Neutrophil (primary cell): ENCODE results near the gene TMEM132D.

Experiments used
- H3K27ac ChIP-seq: fragments of 200-600 bp; sonication (generic); 2 replicates; pipeline ENCODE4 v1.5.1; 2016; ENCODE audit warnings: mild to moderate bottlenecking, moderate library complexity
- H3K27me3 ChIP-seq: fragments of 200-600 bp; sonication (generic); 2 replicates; pipeline ENCODE4 v1.6.0; 2016; ENCODE audit warnings: mild to moderate bottlenecking
- H3K36me3 ChIP-seq: fragments of 200-600 bp; sonication (generic); 2 replicates; pipeline ENCODE4 v1.5.1; 2017
- H3K4me1 ChIP-seq, 2 experiments: fragments of 200-600 bp in 1 of 2; sonication (generic) in 1 of 2; 1 replicate in 1 of 2; 2 replicates in 1 of 2; pipeline versions ENCODE4 v1.5.1 to v1.6.1; 2013 to 2016; ENCODE audit warnings: low read depth in 1 of 2, low read length in 1 of 2, mild to moderate bottlenecking in 1 of 2, moderate library complexity in 1 of 2; ENCODE audit not compliant: control insufficient read depth in 1 of 2, insufficient read depth in 1 of 2
- H3K4me3 ChIP-seq, 2 experiments: fragments of 200-600 bp in 1 of 2; sonication (generic) in 1 of 2; 1 replicate in 1 of 2; 2 replicates in 1 of 2; pipeline ENCODE4 v1.5.1; 2013 to 2016; ENCODE audit warnings: low read depth in 1 of 2, low read length in 1 of 2, mild to moderate bottlenecking in 1 of 2, moderate library complexity in 1 of 2
- H3K9me3 ChIP-seq: fragments of 200-600 bp; sonication (generic); 2 replicates; pipeline ENCODE4 v1.5.1; 2016
- TF ChIP-seq, protein P1 (sequence below): fragments of 200-600 bp; sonication (generic); IDR thresholded peaks from 2 replicates; pipeline ENCODE4 v1.5.1; 2016; ENCODE audit warnings: antibody characterized with exemption

TMEM132D gene

DNA sequence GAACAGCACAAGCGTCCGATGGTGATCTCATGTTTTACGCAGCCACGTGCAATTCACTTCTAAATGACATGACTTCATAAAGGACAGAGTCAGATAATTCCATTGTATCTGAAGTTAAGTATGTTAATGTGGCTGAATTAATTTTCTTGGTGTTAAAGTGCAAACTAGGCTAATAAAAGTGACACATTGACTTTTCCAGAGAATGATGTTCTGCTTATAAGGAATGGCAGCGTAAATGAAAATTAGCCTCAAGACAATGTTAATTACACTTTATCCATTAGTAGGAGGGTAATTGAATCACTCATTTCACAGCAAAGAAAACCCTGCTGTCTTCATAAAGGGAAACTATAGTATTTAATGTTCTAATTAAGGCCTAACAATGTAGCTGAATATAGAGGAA, 624.1 kb downstream of the TMEM132D start:
- no peaks in the 10 kb centered on the region for H3K4me1 ChIP-seq
- no peaks in the 10 kb centered on the region for H3K9me3 ChIP-seq
- H3K27ac ChIP-seq, result no peak overlapping the region
- TF ChIP-seq, protein P1, sequence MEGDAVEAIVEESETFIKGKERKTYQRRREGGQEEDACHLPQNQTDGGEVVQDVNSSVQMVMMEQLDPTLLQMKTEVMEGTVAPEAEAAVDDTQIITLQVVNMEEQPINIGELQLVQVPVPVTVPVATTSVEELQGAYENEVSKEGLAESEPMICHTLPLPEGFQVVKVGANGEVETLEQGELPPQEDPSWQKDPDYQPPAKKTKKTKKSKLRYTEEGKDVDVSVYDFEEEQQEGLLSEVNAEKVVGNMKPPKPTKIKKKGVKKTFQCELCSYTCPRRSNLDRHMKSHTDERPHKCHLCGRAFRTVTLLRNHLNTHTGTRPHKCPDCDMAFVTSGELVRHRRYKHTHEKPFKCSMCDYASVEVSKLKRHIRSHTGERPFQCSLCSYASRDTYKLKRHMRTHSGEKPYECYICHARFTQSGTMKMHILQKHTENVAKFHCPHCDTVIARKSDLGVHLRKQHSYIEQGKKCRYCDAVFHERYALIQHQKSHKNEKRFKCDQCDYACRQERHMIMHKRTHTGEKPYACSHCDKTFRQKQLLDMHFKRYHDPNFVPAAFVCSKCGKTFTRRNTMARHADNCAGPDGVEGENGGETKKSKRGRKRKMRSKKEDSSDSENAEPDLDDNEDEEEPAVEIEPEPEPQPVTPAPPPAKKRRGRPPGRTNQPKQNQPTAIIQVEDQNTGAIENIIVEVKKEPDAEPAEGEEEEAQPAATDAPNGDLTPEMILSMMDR, result no peak
- no peak overlapping the region for H3K4me3 ChIP-seq
- no peaks in the 10 kb centered on the region for H3K27me3 ChIP-seq
- H3K36me3 ChIP-seq, result no peaks in the 10 kb centered on the region

DNA sequence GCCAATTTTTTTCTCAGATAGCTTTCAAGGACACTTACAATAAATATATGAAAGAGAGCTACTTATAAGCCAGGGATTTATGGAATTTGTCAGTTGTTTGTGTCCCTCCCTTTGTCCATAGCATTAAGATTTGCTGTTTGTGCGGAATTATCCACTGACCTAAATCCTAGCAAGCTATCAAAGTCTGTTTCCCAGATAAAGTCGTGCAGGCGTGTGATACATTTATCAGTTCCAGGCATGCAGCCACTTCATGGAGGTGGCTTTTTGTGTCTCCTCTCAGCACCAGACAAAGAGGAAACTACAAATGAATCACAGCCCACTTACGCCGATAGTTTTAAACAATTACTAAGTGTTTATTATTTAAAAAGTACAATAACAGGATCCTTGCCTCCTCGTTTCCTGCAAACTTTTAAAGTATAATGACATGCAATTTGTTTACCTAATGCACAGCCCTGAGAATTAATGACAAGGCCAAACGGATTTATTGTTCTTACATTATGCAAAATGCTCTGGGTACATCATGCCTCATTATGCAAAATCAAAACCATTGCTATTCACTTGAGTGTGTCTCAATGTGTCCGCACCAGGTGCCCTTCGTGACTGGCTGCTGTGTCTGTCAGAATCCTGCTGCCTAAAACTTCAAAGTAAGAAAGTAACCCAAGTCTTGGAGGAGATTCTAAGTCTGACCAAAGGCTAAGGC, 627.3 kb downstream of the TMEM132D start:
- H3K36me3 ChIP-seq, result no peaks in the 10 kb centered on the region
- no peaks in the 10 kb centered on the region for H3K4me1 ChIP-seq
- H3K27ac ChIP-seq, result no peak overlapping the region
- TF ChIP-seq, protein P1, result no peak
- H3K27me3 ChIP-seq, result no peaks in the 10 kb centered on the region
- no peak overlapping the region for H3K4me3 ChIP-seq
- H3K9me3 ChIP-seq, result peaks cover under 1% of the 10 kb centered on the region

DNA sequence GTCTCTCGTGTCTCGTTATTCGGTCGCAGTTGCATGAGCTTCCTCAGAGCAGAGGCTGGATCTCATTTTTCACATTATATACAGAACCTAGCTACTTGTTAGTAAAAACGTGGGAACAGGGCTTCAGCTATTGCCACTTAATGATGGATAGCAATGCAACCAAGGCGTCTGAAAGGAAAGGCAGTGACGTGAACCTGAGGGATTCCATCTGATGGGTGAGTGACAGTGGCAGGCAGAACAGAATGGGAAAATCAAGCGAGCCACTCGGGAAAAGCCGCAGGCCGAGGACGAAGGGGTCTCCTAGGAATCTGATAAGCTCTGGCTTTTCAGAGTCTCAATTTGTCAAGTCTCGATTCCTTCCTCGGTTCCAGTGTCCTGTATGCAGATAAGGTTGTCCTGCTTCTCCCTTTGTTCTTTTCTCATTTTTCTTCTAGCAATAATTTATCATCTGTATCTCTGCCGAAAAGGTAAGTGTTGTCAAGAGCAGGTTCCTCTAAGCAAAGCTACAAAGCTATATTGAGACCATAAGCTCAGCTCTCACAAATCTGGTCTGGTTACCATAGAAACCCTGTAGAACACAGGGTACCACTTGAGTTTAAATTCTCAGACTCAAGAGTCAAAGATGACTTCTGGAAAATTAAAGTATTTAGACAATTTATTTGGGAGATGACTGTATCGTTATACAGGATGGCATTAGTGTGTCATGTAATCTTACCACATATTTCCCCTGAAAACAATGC, 633.9 kb downstream of the TMEM132D start:
- H3K4me3 ChIP-seq, result no peak overlapping the region
- H3K36me3 ChIP-seq, result no peaks in the 10 kb centered on the region
- peaks cover 3% of the 10 kb centered on the region for H3K9me3 ChIP-seq
- TF ChIP-seq, protein P1, result no peak
- H3K27ac ChIP-seq, result no peak overlapping the region
- no peaks in the 10 kb centered on the region for H3K4me1 ChIP-seq
- no peaks in the 10 kb centered on the region for H3K27me3 ChIP-seq

DNA sequence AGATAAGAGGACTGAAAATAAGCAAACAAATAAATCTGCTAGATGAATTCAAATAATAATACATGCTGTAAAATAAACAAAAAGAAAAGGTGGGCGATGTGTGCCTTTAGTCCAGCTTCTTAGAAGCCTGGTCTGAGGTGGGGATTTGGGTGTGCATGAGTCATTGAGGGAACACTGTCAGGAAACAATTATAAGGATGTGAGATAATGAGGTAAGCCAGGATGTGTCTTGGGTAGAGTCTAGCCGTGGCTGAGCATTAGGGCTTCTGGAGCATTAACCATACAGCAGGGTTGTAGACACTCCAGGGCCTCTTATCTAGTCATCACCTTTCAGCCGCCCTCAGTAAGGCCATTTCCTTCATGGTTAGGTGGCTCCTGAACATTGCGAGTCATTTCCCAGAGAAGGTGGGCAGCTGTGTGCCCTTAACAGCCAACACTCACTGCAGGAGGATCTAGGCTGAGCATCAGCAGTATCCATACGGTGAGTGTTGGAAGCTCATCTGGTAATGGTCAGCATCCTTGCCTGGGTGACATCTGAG, 645.0 kb downstream of the TMEM132D start:
- no peaks in the 10 kb centered on the region for H3K36me3 ChIP-seq
- no peaks in the 10 kb centered on the region for H3K4me1 ChIP-seq
- no peak overlapping the region for H3K27ac ChIP-seq
- no peak overlapping the region for H3K4me3 ChIP-seq
- TF ChIP-seq, protein P1, result no peak
- no peaks in the 10 kb centered on the region for H3K9me3 ChIP-seq
- no peaks in the 10 kb centered on the region for H3K27me3 ChIP-seq

DNA sequence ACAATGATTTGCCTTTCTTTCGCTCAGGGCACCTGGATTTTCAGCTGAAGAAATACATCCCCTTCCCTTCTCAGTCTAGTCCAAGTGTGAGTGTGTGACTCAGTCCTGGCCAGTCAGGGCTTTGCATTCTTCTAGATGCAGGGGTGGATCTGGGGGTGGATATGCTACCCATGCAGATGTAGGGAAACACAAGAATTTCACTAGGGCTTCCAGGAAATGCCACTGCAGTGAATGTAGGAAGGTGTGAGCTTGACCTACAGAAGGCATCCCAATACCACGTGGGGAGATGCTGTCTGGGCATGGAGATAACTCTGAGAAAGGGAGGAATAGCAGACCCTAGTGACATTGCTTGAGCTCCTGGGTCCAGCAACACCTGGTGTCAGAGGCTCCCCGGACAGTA, 646.3 kb downstream of the TMEM132D start:
- Histone ChIP-seq H3K9me3 (no peaks in the 10 kb centered on the region), H3K27ac (no peak overlapping the region), H3K4me3 (no peak overlapping the region), H3K4me1 (no peaks in the 10 kb centered on the region), H3K27me3 (no peaks in the 10 kb centered on the region), H3K36me3 (no peaks in the 10 kb centered on the region)
- TF ChIP-seq, protein P1, result no peak
